GM18867 (cell line): ENCODE data around the gene ENKUR.
"Not testable (repeated sequence)": the region's sequence is repeated elsewhere in the genome, so short reads cannot be mapped to it uniquely, and the experiment has no call there.

ENCODE experiments used
- ATAC-seq: cut with Tn5 transposase; IDR thresholded peaks from one replicate; pipeline ENCODE4 v1.9.1; 2021; ENCODE audit warnings: mild to moderate bottlenecking, moderate library complexity; ENCODE audit not compliant: unreplicated experiment

Gene ENKUR

DNA sequence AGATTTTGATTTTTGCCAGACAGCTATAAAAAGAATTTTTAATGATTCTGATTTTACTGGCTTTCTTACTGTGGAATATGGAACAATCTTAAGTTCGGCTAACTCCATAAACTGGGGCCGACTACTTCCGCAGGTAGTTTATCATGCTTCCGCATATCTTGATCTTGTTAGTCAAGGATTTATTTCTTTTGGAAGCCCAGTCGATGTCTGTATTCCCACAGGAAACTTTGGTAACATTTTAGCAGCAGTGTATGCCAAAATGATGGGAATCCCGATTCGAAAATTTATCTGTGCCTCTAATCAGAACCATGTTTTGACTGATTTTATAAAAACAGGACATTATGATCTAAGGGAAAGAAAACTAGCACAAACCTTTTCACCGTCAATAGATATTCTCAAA lies 8.6 kb upstream of the ENKUR start:
- ATAC-seq = no peak

DNA sequence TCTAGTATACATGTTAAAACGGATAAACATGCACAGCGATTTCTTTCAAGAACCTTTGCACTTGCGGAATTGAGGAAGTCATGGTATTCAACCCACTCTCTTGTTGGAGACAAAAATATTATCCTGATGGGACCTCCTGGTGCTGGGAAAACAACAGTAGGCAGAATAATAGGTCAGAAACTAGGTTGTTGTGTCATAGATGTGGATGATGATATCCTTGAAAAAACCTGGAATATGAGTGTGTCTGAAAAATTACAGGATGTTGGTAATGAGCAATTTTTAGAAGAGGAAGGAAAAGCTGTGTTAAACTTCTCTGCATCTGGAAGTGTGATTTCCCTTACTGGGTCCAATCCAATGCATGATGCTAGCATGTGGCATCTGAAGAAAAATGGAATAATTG lies 7.3 kb upstream of the ENKUR start:
- ATAC-seq = no peak

DNA sequence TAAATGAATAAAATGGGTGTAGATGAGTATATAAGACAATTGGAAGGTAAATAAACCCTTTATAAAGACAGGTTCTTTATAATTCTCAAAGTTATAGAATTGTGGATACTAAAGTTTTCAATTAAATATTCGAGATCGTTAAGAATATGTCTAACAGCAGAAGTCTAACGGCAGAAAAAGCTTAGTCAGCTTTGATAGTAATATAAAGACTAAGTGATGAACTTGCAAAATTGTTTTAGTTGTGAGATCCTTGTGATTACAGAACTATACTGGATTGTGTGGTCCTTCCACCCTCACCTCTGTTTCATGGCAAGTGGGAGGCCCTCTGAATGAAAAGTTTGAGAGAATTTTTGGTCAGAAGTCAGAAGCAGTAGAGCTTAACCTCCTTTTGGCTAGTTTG lies 2.7 kb upstream of the ENKUR start:
- ATAC-seq = no peak

DNA sequence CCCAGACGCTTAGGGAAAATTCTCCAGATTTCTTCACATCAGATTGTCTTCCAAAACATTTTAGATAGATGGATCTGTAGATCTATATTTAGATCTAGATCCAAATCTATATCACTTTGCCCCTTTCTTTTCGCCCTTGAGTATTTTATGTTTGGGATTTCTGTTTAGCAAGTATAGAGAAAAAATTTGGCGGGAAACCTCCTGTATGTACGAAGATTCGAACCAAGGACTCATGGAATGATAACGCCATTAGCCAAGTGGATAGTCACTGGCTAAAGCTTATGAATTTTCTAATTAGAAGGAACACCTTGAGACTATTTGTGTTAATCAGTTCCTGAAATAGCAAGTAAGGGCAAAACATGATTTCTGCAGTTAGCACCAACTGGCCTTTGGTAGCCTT lies 1.7 kb upstream of the ENKUR start:
- no peak for ATAC-seq

DNA sequence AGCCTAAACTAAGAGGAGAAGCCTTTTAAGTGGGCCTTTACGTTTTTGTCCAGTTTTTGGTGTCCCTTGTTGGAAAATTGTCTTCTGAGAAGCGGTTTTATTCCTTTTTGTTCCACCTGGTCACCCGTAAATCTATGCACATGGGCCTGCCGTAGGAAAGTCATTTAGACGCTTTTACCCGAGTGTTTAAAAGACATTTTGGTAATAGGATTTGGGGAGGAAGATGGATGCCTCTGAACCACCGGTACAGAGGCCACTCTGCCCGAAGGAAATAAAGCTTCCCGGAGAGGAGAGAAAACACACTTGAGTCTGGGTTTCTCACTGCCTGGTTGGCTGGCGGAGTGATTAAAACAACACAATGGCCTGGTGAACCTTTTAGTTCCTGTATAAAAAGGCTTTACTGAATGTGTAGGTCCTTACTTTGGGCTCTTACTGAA lies 1.2 kb upstream of the ENKUR start:
- peak; percentile 5 for ATAC-seq

DNA sequence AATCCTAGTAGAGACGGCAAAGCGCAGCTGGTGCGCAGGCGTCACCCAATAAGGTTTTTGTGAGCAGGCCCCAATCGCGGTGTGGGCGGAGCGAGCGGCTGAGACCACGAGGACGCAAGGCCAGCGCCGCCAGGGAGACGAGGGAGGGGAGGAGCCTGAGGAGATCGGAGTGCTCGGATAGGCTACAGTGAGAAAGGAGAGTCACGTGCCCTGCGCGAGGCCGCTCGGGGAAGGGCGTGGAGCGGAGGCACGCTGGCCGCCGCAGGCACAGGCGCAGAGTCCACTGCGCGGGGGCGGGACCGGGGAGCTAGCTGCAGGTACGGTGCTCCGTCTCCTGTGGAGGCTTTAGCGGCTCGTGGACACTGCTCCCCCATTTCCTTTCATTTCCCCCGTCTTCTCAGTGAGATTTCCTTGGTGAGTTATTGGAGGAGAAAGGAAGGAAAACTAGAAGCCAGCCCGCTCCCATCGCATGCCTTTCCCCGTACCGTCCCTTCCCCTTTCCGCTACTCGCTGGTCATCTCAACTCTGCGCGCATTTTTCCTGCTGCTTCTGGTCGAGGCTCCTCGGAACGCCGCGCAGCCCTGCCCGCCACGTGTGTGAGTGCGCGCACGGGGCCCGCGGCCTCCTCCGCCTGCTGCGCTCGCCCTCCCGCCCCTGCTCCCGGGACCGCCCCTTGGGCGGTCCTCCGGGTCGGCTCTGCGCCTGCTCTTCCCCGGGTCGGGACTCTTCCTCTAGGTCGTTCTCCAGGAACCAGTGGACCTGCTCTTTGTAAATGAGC lies 607 bp upstream of the ENKUR start, which contains the start of gene THNSL1:
Gene THNSL1, plus strand, starts transcription at position 237 of the 778 bp plus-strand sequence. CDS start 6,612 bp downstream, outside the sequence.
- peak; percentile 98 for ATAC-seq

DNA sequence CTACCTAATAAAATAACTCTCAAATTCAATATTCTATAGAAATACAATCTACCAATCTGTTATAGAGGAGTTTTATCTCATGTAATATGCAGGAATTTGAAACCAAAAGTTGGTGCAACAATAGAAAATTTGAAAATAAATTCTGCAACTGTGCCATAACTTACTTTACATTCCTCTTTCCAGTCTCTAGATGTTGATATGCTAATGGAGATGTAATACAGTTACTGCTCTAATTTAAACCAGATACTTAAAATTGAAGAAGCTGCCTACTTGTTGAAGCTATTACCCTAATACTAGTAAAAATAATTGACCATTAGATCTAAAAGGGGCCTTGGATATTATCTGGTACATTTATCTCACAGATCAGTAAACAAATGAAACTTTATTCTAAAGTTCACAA lies 1.4 kb downstream of the ENKUR start:
- no peak for ATAC-seq

DNA sequence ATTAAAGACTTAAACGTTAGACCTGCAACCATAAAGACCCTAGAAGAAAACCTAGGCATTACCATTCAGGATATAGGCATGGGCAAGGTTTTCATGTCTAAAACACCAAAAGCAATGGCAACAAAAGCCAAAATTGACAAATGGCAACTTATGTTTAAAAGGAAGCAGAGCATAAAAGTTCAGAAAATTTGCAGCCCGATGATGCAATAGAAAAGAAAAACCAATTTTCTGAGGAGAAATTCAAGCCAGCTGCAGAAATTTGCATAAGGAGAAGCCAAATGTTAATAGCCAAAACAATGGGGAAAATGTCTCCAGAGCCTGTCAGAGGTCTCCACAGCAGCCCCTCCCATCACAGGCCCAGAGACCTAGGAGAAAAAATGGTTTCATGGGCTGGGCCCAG lies 4.4 kb downstream of the ENKUR start:
- not testable (repeated sequence) for ATAC-seq

DNA sequence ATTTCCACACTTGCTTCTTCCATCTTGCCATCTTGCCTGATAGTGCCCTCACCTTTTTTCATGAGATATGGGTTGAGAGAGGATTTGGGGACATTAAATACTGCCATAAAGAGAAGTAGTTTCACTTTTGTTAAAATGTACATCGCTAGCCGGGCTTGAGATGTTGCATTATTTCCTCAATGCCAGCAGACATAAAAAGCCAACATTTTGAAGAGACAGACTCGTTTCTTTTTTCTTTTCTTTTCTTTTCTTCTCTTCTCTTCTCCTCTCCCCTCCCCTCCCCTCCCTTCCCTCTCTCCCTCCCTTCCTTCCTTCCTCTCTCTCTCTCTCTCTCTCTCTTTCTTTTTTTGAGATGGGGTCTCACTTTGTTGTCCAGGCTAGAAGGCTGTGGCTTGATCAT lies 17.9 kb downstream of the ENKUR start:
- ATAC-seq = no peak

DNA sequence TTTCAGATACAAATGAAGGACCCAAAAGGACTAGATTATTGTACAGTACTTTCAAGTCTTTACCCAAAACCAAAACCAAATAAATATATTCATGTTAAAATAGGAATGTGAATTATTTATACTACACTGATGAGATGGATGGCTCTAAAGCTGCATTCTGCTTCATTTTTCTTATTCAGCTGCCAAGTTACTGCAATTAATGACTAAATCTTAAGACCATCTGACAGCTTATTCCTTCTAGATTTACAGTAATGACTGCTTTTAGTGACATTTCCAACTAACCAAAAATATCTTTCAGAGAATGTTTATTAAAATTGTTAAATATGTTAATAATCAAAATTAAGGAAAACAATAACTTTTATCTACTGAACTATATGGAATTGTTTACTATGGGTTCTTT lies 20.9 kb downstream of the ENKUR start:
- ATAC-seq = no peak

DNA sequence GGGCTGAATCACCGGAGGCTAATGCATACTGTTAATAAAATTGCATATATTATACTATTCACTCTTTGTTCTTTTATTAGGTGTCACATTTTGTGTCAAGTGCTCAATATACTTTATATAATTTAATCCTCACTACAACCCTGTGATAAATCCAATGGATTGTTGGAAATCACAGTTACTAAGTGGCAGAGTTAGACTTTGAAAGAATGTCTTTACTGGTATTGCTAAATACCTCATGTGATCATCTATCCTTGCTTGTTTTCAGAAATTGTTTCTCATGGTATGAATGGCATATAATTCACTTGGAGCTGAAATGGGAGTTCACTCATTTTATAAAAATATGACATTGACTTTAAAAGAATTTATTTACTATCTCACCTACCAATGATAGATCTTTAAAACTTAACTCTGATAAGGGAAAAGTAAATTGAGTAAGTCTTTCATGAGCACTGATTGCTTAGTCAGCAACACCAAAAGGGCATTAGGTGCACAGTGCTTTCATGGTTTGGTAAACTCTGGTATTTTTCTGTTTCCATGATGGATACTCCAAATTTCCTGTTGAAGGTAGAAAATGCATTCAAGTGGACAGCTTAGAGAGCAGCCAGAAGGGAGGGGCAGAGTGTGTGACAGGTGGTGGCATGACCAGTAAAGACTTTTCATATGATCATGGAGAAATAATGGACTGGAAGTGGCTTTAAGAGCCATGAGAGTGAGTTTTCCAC lies 22.6 kb downstream of the ENKUR start:
- no peak for ATAC-seq

DNA sequence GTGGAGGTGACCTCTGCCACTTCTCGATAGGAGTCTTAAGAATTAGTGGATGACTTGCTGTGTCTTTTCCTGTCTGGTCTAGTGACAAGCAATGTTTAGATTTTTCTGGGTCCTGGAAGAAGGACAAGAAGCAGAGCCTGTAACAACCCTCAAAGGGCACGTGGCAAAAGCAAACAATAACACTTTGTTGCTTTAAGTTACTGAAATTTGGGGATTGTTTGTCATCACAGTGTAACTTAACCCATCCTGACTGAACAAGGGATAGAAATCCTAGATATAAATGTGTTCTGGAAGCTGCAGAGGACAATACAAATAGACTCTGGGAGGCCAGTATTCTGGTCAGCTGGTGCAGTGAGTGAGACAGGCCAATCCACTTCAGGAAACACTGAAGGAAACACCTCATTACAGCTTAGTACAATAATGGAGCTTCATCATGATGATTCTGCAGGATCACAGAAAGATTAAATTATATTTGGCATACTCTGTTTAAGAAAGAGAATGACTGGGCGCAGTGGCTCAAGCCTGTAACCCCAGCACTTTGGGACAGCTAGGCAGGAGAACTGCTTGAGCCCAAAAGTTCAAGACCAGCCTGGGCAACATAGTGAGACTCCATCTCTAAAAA lies 23.3 kb downstream of the ENKUR start:
- ATAC-seq = no peak

DNA sequence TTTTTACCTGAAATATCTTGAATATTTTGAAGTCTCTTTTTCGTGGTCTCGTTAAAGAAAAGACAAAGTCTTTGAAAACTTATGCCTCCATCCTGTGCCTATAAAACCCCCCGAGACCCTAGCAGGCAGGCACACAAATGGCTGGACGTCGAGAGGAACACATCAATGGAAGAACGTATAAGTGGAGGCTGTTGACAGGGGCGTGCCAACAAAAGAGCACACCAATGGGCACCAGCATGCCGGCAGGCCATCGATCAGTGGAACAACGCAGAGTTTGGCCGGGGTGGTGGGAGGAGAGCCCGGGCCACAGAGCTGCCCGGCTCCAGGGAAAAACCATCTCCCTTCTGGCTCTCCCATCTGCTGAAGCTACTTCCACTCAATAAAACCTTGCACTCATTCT lies 24.7 kb downstream of the ENKUR start:
- ATAC-seq = no peak

DNA sequence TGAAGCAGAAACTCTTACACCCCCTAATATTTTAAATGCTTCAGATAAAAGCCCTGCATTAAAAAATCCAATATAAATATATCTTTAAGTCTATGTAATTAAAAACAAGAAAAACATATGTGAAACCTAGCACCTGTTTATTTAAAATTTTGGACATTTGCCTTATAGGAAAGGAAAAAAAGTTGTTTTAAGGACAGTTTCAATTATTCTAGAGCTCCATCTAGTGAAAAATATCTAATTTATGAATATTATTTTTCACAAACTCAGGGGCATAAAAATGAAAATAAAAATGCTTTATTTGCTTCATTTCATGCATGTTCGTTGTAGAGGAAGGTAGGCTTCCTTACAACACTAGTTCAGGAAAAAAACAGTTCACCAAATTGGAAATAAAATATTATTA lies 26.1 kb downstream of the ENKUR start:
- no peak for ATAC-seq

DNA sequence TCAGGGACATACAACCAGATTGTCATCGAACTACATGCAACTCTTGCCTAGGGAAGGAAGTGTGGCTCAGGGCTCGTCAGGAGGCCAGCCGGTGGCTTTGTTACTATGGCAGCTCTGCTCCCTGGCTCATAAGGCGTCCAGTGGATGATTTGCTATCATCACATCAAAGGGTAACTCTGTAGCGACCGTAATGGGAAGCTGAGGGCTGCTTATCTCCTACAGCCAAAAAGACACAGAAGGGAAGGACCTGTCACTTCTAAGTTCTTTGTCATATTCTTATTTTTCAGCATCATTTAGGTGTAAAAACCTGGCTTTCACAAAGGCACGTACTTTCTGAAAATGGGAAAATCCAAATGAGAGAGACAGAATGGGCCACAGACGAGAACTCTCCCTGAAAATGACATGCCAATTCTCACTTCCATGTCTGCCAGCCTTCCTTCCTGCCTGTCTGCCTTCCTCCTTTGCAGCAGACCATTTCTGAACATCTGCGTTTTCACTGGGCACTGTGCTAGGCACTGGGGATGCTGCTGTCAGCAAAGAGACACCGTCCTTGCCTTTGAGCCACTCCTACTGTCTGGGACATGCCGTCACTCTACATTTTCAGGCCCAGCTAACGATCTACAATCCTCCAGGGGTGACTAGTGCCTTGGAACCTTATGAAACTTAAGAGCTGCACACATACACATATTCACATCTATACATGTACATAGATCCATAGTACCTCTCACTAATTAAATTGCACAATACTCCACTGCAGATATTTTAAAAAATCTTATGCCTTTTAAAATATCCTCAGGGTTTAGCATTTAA lies 26.9 kb downstream of the ENKUR start:
- ATAC-seq = no peak

DNA sequence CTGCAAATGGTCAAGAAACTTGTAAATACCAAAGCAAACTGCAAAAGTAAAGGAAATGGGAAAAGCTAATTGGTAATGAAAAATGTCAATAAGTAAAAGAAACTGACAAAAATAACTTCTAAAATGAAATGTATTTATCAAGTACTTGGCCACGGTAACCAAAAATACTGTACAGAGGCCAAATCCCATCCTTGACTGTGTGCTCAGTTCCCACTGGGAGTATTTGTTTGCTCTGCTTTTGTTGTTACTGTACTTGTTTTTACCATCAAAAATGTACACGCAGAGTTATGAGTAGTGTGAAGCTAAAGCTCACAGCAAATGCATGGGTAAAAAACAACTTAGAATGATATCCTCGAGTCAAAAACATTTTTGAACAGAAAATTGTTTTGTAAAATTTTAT lies 31.1 kb downstream of the ENKUR start:
- ATAC-seq = no peak

DNA sequence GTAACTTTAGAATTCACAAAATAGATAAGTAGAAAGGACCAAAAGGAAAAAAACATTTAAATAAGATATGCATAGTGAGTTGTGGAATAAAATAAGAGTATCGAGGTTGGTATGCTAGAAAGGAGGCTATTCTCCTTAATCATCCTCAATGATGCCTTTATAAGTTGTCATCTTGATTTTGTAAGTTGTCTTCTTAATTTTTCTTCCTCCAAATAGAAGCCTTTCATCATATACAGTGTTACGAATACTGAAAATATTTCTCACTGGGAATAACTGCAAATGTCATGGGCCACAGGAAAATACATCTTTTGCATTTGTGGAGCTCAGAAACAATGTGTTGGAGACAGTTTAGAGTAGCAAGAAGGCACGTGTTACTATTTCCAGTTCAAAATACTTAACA lies 32.0 kb downstream of the ENKUR start:
- no peak for ATAC-seq

DNA sequence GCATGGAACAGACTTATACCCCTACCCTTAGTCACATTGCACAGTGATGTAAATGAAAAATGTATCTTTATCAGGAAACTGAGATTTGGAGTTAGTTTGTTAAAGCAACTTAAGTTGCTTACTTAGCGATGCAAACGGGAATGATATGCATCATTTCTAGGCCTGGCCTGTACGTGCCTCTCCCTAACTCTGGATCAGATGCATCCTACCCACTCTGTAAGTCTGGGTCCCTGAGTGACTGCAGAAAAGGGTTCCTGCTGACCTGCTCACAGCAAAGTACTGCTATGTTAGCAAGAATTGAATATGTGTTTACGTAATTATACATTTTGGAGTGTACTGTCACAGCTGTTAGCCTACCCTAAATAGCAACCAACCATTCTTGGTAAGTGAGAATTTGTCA lies 32.8 kb downstream of the ENKUR start:
- no peak for ATAC-seq

DNA sequence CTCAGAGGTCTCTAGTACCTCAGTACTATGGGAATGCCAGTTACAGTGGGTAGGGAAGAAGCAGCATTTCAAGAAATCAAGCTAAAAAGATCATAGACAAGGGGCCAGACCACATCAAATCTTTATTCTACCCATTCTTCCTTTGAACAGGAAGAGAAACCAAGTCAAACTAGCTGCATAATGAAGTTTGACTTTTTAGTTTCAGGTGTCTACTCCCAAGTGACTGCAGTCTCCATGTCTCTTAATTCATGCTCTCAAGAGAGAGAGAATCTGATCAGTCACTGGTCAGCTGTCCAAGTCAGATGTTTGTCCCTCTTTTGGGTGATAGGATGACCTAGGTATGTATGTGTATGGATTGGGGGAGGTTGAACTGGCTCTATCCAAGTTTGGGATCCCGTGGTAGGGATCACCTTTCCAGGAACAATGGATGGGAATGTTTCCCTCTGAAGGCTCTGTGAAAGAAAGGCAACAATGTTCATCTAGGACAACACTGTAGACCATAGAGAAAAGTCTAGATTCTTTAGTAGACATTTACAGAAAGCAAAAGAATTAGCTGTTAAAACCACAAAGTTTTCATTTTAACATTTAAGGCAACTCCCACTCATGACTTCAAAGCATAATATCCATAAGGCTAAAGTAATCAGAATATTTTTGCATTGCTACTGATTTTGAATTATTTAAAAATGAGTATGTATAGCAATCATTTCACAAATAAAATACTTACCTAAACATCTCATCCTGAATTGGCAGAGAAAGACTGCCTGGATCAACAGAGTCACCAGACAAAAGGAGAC lies 33.4 kb downstream of the ENKUR start:
- ATAC-seq = peak; percentile 79

DNA sequence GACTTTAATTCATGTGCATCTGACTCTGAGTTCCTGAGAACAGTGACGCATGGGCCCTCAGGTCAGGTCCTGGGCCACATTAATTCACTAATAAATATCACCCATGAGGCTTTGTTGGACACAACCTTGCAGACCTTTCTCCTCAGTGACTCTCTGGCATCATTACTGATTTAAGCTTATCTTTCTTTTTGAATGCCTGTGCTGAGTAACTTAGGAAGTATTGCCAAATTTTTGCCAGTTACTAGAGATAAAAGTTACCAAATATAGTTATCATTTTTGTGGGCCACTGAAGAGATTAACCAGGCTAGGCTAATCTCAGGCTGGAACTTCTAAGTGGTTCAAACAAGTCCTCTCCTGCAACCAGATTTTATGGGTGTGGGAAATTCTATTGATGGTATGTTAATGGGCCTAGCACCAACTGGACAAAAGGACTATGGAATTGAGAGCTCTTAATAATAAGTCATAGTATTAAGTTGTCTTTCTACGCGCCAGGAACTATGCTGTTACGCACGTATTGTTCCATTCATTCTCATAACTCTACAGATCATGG lies 34.7 kb downstream of the ENKUR start:
- ATAC-seq = no peak
